HG03571 (cell line): ENCODE measurements around the gene DYNC1I1.
"Not testable (repeated sequence)": the region's sequence is repeated elsewhere in the genome, so short reads cannot be mapped to it uniquely, and the experiment has no call there.

Source experiments
- ATAC-seq: cut with Tn5 transposase; IDR thresholded peaks from one replicate; pipeline ENCODE4 v1.9.1; 2021; ENCODE audit not compliant: unreplicated experiment

The DYNC1I1 gene

GRCh38 chr7:95906851-95907250, 134.5 kb downstream of the DYNC1I1 start:
- ATAC-seq, result no peak

DNA sequence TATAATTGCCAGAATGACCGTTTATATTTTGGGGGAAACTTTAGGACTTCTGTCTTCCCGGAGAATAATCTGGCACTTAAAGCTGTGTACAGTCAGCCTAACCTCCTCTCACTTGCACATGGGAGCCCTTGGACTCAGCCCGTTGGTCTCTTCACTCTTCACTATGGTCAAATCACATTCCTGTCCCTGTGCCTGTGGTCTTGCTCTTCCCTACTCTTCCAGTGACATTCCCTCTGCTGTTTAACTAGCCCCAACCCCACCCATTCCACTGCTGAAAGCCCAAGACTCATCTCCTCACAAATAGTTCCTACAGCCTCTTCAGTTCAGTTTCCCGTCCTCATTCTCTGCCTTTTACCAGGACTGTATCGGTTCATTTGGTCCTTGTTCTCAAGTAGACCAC, 135.0 kb downstream of the DYNC1I1 start:
- ATAC-seq, result no peak

GRCh38 chr7:95908499-95908898, 136.1 kb downstream of the DYNC1I1 start:
- ATAC-seq, result no peak

DNA sequence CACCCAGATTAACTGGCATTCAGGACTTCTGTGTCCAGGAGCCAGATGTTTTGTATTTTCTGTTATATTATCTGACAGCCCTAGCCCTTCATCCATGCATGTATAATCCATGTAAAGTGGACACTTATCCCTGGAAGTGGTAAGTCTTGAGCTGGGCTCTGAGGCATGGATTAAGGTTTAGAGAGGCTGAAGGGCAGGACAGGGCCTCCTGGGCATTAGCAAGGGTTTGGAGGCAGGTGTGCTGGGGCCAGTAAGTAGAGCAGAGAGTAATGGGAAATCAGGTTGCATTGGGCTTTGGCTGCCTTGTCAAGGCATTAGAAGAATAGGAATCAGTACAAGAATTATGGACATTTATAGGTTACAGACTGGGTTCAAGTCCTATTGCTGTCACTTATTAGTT, 138.0 kb downstream of the DYNC1I1 start:
- no peak for ATAC-seq

- no peak for ATAC-seq
Measured at GRCh38 chr7:95915731-95916130, 143.4 kb downstream of the DYNC1I1 start.

- ATAC-seq, result no peak
Measured at GRCh38 chr7:95916573-95917297, 144.4 kb downstream of the DYNC1I1 start.

- no peak for ATAC-seq
Measured at GRCh38 chr7:95917634-95918033, 145.3 kb downstream of the DYNC1I1 start.

DNA sequence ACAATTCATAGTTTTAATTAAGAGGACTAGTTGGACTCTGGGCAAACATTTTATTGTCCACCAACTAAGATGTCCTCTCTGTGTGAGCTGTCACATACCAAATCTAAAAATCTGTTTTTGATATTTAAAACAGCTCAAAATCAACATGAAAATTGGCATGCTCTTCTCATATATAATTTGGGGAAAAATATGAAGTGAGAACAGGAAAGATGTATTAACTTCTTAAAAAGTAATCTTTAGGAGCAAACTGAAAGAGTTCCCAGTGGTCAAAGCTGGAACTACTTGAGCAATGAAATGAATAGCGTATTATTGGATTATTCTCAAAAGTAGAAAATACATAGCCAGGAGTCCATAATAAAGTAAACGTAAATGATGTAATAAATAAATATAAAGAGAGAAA, 147.2 kb downstream of the DYNC1I1 start:
- ATAC-seq, result no peak

DNA sequence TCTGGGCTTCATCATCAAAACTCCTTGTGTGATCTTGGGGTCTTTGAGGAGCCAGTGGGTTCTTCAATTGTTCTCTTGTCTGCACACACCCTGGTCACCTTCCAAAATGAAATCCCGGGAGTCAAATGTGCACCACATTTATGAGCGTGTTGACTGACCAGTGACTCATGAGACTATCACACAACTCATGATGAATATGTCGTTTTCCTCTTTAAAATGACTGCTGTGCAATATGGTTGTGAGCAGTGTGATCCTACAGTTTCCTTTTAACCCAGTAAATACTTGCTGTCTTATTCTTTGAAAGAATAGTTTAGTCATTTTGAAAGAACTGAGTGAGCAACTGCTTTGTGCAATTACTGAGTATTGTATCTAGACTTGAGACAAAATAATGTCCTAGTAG, 149.2 kb downstream of the DYNC1I1 start:
- ATAC-seq, result no peak

- ATAC-seq, result no peak
Measured at GRCh38 chr7:95922191-95922590, 149.8 kb downstream of the DYNC1I1 start.

DNA sequence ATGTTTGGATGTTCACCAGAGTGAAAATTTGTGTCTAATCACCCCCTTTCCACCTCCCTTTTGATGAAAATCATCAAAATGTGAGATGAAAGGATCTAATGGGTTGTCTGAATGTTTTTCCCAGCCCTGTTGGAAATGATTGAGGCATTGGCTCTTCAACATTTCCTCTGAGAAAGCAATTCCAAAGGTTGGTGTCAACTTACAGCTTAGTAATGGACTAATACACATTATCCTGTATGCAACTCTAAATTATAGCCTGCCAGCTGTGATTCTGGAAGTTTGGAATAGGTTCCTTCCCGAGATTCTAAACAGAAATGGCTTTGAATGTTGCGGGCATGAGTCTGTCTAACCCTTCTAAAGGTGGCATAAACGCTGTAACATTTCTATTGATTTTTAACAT, 152.9 kb downstream of the DYNC1I1 start:
- ATAC-seq, result no peak

DNA sequence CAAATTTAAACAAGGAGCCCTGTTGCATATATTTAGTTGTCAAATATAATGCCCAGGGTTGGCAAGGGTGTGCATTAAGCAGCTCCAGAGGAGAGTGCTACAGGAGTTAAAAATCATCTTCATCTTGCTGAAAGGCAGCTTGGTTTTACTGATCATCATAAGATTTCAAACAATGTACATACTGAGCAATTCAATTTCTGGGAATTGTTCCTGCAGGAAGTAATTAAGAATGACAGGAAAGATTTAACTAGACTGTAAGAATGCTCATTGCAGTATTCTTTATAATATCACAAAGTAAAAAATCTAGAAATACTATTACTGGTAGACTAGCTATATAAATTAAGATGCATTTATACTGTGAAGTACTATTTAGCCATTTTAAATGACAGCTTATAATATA, 153.6 kb downstream of the DYNC1I1 start:
- no peak for ATAC-seq

GRCh38 chr7:95927756-95928155, 155.4 kb downstream of the DYNC1I1 start:
- no peak for ATAC-seq

- ATAC-seq, result no peak
Measured at GRCh38 chr7:95929710-95930280, 157.4 kb downstream of the DYNC1I1 start.

GRCh38 chr7:95931460-95932232, 159.3 kb downstream of the DYNC1I1 start:
- ATAC-seq, result no peak

DNA sequence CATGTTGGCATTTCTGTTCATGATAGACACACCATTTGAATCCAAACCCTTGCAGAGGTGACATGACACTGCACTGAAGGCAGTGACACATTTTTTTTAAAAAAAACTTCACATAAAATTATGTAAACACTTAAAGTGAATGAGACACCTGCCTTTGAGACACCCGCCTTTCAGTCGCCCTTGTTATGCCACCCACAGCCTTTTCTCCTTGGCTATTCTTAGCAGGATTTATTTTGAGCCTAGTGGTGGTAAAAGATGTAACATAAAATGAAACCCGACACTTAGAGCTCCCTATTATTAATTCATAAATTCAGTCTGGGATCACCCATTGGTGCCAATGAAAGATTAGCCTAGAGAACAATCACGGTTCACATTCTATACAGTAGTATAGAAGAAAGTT, 161.3 kb downstream of the DYNC1I1 start:
- ATAC-seq, result no peak

DNA sequence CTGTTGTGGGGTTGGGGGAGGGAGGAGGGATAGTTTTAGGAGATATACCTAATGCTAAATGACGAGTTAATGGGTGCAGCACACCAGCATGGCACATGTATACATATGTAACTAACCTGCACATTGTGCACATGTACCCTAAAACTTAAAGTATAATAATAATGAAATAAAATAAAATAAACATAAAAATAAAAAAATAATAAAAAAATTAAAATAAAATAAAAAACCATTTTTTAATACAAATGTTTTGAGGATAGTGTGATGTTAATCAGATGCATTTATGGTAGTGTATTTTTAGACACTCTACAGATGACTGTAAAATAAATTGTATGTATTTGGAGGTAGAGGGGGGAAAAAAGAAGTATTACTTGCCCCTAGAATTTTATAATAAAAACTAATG, 172.5 kb downstream of the DYNC1I1 start:
- ATAC-seq, result not testable (repeated sequence)

DNA sequence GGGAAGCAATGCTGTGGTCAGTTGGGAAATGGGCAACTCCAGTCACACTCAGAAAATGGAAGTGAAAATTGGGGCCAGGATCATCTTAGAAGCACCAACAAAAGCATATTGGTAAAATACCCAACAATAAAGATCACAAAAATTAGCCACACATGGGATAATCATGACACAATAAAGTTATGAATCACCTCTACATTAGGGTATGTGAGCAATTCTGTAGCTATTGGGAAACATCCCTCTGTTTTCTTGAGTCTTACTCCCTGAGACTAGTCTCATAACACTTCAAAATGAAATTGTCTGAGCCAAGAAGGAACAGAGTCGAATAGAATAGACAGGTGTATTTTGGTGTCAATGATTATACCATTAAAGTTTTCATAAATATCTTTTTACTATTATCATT, 178.3 kb downstream of the DYNC1I1 start:
- ATAC-seq, result no peak

GRCh38 chr7:95951531-95951930, 179.2 kb downstream of the DYNC1I1 start:
- ATAC-seq, result no peak

- no peak for ATAC-seq
Measured at GRCh38 chr7:95951997-95952795, 179.8 kb downstream of the DYNC1I1 start.

DNA sequence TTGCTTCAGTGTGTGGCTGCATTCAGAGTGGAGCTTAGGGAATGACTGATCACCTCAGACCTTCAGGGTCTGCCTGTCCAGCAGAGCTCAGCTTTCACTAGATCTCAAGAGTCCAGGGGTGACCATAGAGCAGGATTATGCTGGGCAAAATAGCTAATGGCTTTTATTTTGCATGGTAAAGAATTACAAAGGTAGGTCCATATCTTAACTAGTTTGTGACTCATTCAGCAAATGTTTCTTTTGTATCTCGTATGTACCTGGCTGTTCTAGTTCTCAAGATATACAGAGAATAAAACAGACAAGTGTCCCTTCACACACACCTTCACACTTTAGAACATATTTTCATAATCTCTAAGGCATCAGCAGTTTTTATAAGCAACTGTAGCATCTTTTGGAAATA, 180.5 kb downstream of the DYNC1I1 start:
- ATAC-seq, result no peak
